Mesendoderm (in vitro differentiated cells): ENCODE measurements around the gene OR12D1.

Experiments
- DNase-seq: peaks from one replicate; pipeline ENCODE4 v3.0.0; 2013
- H2AK5ac ChIP-seq: 2 replicates; pipeline ENCODE4 v1.6.1; 2013; ENCODE audit warnings: low read length, inconsistent platforms
- H2BK120ac ChIP-seq: 2 replicates; pipeline ENCODE4 v1.6.1; 2013; ENCODE audit warnings: low read depth, mild to moderate bottlenecking, low read length, moderate library complexity, mixed read lengths
- H2BK15ac ChIP-seq: replicated peaks from 2 replicates; pipeline ENCODE4 v1.6.1; 2013; ENCODE audit warnings: low read depth, mild to moderate bottlenecking, moderate library complexity
- H2BK5ac ChIP-seq: 2 replicates; pipeline ENCODE4 v1.6.1; 2013; ENCODE audit warnings: low read length, inconsistent platforms
- H3K18ac ChIP-seq: 2 replicates; pipeline ENCODE4 v1.6.1; 2013; ENCODE audit warnings: mild to moderate bottlenecking, low read length, mixed read lengths
- H3K23ac ChIP-seq: one replicate; pipeline ENCODE4 v1.6.1; 2013; ENCODE audit warnings: low read length
- H3K27ac ChIP-seq: 2 replicates; pipeline ENCODE4 v1.5.1; 2013; ENCODE audit warnings: low read depth, mild to moderate bottlenecking, inconsistent platforms, low read length, moderate library complexity
- H3K27me3 ChIP-seq: 2 replicates; pipeline ENCODE4 v1.6.1; 2013; ENCODE audit warnings: low read length, control low read depth, mild to moderate bottlenecking, inconsistent platforms; ENCODE audit not compliant: insufficient read depth, poor library complexity
- H3K36me3 ChIP-seq: 2 replicates; pipeline ENCODE4 v1.6.1; 2013; ENCODE audit warnings: low read length, inconsistent platforms; ENCODE audit not compliant: control insufficient read depth, insufficient read depth
- H3K4ac ChIP-seq: one replicate; pipeline ENCODE4 v1.6.1; 2013; ENCODE audit warnings: low read depth, mild to moderate bottlenecking, low read length, moderate library complexity
- H3K4me1 ChIP-seq: 2 replicates; pipeline ENCODE4 v1.6.1; 2013; ENCODE audit warnings: low read depth, low read length, inconsistent platforms; ENCODE audit not compliant: control insufficient read depth
- H3K4me2 ChIP-seq: 2 replicates; pipeline ENCODE4 v1.6.1; 2013; ENCODE audit warnings: low read length
- H3K4me3 ChIP-seq: 2 replicates; pipeline ENCODE4 v1.5.1; 2013; ENCODE audit warnings: mild to moderate bottlenecking, low read length
- H3K56ac ChIP-seq: one replicate; pipeline ENCODE4 v1.6.1; 2013; ENCODE audit warnings: low read length
- H3K79me1 ChIP-seq: 2 replicates; pipeline ENCODE4 v1.6.1; 2013; ENCODE audit warnings: low read length, inconsistent platforms
- H3K79me2 ChIP-seq: 2 replicates; pipeline ENCODE4 v1.6.1; 2013; ENCODE audit warnings: mild to moderate bottlenecking, low read length; ENCODE audit not compliant: control insufficient read depth, insufficient read depth
- H3K9ac ChIP-seq: 2 replicates; pipeline ENCODE4 v1.6.1; 2013; ENCODE audit warnings: low read length, inconsistent platforms
- H4K5ac ChIP-seq: one replicate; pipeline ENCODE4 v1.6.1; 2013; ENCODE audit warnings: low read length
- H4K8ac ChIP-seq: one replicate; pipeline ENCODE4 v1.6.1; 2013; ENCODE audit warnings: low read depth, mild to moderate bottlenecking, control low read depth, low read length, moderate library complexity
- WGBS: extraction: QIAGEN DNeasy Blood & Tissue Kit; methylation state at CpG from one replicate; pipeline ENCODE4 v1.1.7; 2013; ENCODE audit warnings: low lambda C conversion rate, missing lambda C conversion rate; ENCODE audit not compliant: insufficient coverage; ENCODE audit errors: extremely low coverage; 5-methylcytosine and 5-hydroxymethylcytosine counted together

The OR12D1 gene

GRCh38 chr6:29399525-29399924 lies 15.2 kb upstream of the OR12D1 start:
- no peaks in the 10 kb centered on the region for H3K79me1 ChIP-seq
- H3K36me3 ChIP-seq: no peaks in the 10 kb centered on the region
- H3K56ac ChIP-seq: no peak overlapping the region
- no peak overlapping the region for H3K23ac ChIP-seq
- no peak overlapping the region for H3K4me2 ChIP-seq
- H3K79me2 ChIP-seq: no peaks in the 10 kb centered on the region
- no peak overlapping the region for H3K27ac ChIP-seq
- no peak overlapping the region for H3K9ac ChIP-seq
- H3K4me1 ChIP-seq: no peaks in the 10 kb centered on the region
- no peak for DNase-seq
- H3K27me3 ChIP-seq: no peaks in the 10 kb centered on the region
- H2BK15ac ChIP-seq: no peak overlapping the region
- no peak overlapping the region for H3K4me3 ChIP-seq
- H2AK5ac ChIP-seq: no peak overlapping the region
- H2BK5ac ChIP-seq: no peak overlapping the region
- no CpG with 5 or more reads among the region's 2 CpGs for WGBS
- H3K18ac ChIP-seq: no peak overlapping the region
- no peak overlapping the region for H2BK120ac ChIP-seq
- no peak overlapping the region for H4K5ac ChIP-seq
- H4K8ac ChIP-seq: no peak overlapping the region
- no peak overlapping the region for H3K4ac ChIP-seq

GRCh38 chr6:29403801-29404200 lies 10.9 kb upstream of the OR12D1 start:
- H3K27me3 ChIP-seq: no peaks in the 10 kb centered on the region
- no peak overlapping the region for H2BK15ac ChIP-seq
- H3K79me1 ChIP-seq: no peaks in the 10 kb centered on the region
- no peak for DNase-seq
- H3K9ac ChIP-seq: no peak overlapping the region
- no peak overlapping the region for H4K5ac ChIP-seq
- H3K4me1 ChIP-seq: no peaks in the 10 kb centered on the region
- no peak overlapping the region for H2AK5ac ChIP-seq
- H3K4me3 ChIP-seq: no peak overlapping the region
- no peaks in the 10 kb centered on the region for H3K79me2 ChIP-seq
- H3K56ac ChIP-seq: no peak overlapping the region
- H2BK120ac ChIP-seq: no peak overlapping the region
- H4K8ac ChIP-seq: no peak overlapping the region
- no peak overlapping the region for H3K4ac ChIP-seq
- no peak overlapping the region for H3K18ac ChIP-seq
- no peak overlapping the region for H3K27ac ChIP-seq
- no peak overlapping the region for H3K23ac ChIP-seq
- H3K4me2 ChIP-seq: no peak overlapping the region
- WGBS: no CpG with 5 or more reads among the region's 1 CpG
- no peak overlapping the region for H2BK5ac ChIP-seq
- no peaks in the 10 kb centered on the region for H3K36me3 ChIP-seq

GRCh38 chr6:29419516-29419915 lies 4.8 kb downstream of the OR12D1 start:
- Histone ChIP-seq H2BK120ac (no peak overlapping the region), H3K27me3 (no peaks in the 10 kb centered on the region), H3K79me2 (no peaks in the 10 kb centered on the region), H3K23ac (no peak overlapping the region), H4K8ac (no peak overlapping the region), H2BK5ac (no peak overlapping the region), H3K79me1 (no peaks in the 10 kb centered on the region), H2BK15ac (no peak overlapping the region), H3K18ac (no peak overlapping the region), H4K5ac (no peak overlapping the region), H2AK5ac (no peak overlapping the region), H3K56ac (no peak overlapping the region), H3K9ac (no peak overlapping the region), H3K4ac (no peak overlapping the region), H3K4me2 (no peak overlapping the region), H3K27ac (no peak overlapping the region), H3K36me3 (no peaks in the 10 kb centered on the region), H3K4me1 (no peaks in the 10 kb centered on the region), H3K4me3 (no peak overlapping the region)
- peak; percentile 11 for DNase-seq
- WGBS: no CpG with 5 or more reads among the region's 3 CpGs

- H3K27me3 ChIP-seq: no peaks in the 10 kb centered on the region
- H3K4me3 ChIP-seq: no peak overlapping the region
These were observed 9.4 kb downstream of the OR12D1 start for GRCh38 chr6:29424168-29424567.

GRCh38 chr6:29424575-29424974 lies 9.8 kb downstream of the OR12D1 start:
- no peak overlapping the region for H3K4ac ChIP-seq
- no peaks in the 10 kb centered on the region for H3K36me3 ChIP-seq
- H3K23ac ChIP-seq: no peak overlapping the region
- H2BK5ac ChIP-seq: no peak overlapping the region
- H3K27ac ChIP-seq: no peak overlapping the region
- no peak overlapping the region for H4K8ac ChIP-seq
- H3K4me1 ChIP-seq: no peaks in the 10 kb centered on the region
- H2AK5ac ChIP-seq: no peak overlapping the region
- no peak overlapping the region for H3K56ac ChIP-seq
- H3K79me1 ChIP-seq: no peaks in the 10 kb centered on the region
- H3K9ac ChIP-seq: no peak overlapping the region
- H2BK120ac ChIP-seq: no peak overlapping the region
- no peak overlapping the region for H3K4me2 ChIP-seq
- DNase-seq: no peak
- WGBS: no CpG with 5 or more reads among the region's 2 CpGs
- H3K27me3 ChIP-seq: no peaks in the 10 kb centered on the region
- H3K18ac ChIP-seq: no peak overlapping the region
- H2BK15ac ChIP-seq: no peak overlapping the region
- H4K5ac ChIP-seq: no peak overlapping the region
- no peak overlapping the region for H3K4me3 ChIP-seq
- H3K79me2 ChIP-seq: no peaks in the 10 kb centered on the region

More at GRCh38 chr6:29424168-29424567, 9.4 kb downstream of the OR12D1 start:
- no peak overlapping the region for H3K23ac ChIP-seq
- H2BK120ac ChIP-seq: no peak overlapping the region
- H3K18ac ChIP-seq: no peak overlapping the region
- no peaks in the 10 kb centered on the region for H3K79me1 ChIP-seq
- H3K79me2 ChIP-seq: no peaks in the 10 kb centered on the region
- no peak overlapping the region for H2BK5ac ChIP-seq
- no peak overlapping the region for H4K8ac ChIP-seq
- H3K4ac ChIP-seq: no peak overlapping the region
- H3K4me1 ChIP-seq: no peaks in the 10 kb centered on the region
- H3K4me2 ChIP-seq: no peak overlapping the region
- H2AK5ac ChIP-seq: no peak overlapping the region
- no peak overlapping the region for H3K27ac ChIP-seq
- no peak overlapping the region for H3K9ac ChIP-seq
- H4K5ac ChIP-seq: no peak overlapping the region
- peak; percentile 67 for DNase-seq
- H3K56ac ChIP-seq: no peak overlapping the region
- no peaks in the 10 kb centered on the region for H3K36me3 ChIP-seq
- no peak overlapping the region for H2BK15ac ChIP-seq
- no CpG with 5 or more reads among the region's 2 CpGs for WGBS

GRCh38 chr6:29425075-29425474 lies 10.3 kb downstream of the OR12D1 start:
- Histone ChIP-seq H4K8ac (no peak overlapping the region), H3K4me3 (no peak overlapping the region), H3K4me2 (no peak overlapping the region), H3K27me3 (no peaks in the 10 kb centered on the region), H3K23ac (no peak overlapping the region), H2BK5ac (no peak overlapping the region), H3K4me1 (no peaks in the 10 kb centered on the region), H3K79me1 (no peaks in the 10 kb centered on the region), H3K79me2 (no peaks in the 10 kb centered on the region), H3K27ac (no peak overlapping the region), H4K5ac (no peak overlapping the region), H3K56ac (no peak overlapping the region), H3K36me3 (no peaks in the 10 kb centered on the region), H2BK15ac (no peak overlapping the region), H3K9ac (no peak overlapping the region), H2AK5ac (no peak overlapping the region), H3K18ac (no peak overlapping the region), H3K4ac (no peak overlapping the region), H2BK120ac (no peak overlapping the region)
- DNase-seq: no peak
- no CpG with 5 or more reads among the region's 1 CpG for WGBS
